HG02981 (cell line): ENCODE results near the gene RRM1.
"Not testable (repeated sequence)": the region's sequence is repeated elsewhere in the genome, so short reads cannot be mapped to it uniquely, and the experiment has no call there.

Experiments
- ATAC-seq: cut with Tn5 transposase; IDR thresholded peaks from one replicate; pipeline ENCODE4 v1.9.1; 2021; ENCODE audit warnings: mild to moderate bottlenecking, moderate library complexity; ENCODE audit not compliant: unreplicated experiment

Gene RRM1

DNA sequence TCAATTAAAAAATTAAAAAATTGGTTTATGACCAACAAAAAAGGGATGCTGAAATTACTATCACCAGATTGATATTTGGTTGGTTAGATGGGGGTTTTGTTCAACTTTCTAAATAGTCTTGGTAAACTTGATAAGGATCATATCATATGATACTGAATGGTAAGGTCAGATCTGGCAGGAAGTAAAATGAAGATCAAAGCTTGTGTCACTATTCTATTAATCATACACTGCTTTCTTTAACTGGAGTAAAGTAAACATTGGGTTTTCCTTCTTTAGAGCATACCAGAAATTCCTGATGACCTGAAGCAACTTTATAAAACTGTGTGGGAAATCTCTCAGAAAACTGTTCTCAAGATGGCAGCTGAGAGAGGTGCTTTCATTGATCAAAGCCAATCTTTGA, 40.2 kb downstream of the RRM1 start:
- ATAC-seq: no peak

DNA sequence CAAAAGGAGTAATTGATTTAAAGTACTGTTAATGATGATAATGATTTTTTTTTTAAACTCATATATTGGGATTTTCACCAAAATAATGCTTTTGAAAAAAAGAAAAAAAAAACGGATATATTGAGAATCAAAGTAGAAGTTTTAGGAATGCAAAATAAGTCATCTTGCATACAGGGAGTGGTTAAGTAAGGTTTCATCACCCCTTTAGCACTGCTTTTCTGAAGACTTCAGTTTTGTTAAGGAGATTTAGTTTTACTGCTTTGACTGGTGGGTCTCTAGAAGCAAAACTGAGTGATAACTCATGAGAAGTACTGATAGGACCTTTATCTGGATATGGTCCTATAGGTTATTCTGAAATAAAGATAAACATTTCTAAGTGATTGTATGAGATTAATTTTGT, 43.9 kb downstream of the RRM1 start:
- no peak for ATAC-seq

DNA sequence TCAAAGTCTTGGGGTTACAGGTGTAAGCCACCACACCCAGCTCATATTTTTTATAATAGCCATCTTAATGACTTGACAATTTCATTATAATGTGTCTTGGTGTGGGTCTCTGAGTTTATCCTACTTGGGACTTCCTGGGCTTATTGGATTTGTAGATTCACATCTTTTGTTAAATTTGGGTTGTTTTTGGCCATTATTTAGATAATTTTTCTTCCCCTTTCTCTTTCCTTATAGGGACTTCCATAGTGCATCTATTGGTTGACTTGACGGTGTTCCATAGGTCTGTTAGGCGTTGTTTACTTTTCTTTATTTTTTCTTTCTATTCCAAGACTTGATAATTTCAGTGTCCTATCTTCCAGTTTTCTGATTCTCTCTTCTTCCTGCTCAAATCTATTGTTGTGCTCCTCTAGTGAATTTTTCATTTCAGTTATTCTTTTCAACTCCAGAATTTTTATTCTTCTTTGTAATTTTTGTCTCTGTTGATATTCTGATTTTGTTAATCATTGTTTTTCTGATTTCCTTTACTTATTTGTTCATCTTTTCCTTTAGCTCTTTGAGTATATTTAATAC, 45.6 kb downstream of the RRM1 start:
- ATAC-seq: no peak

DNA sequence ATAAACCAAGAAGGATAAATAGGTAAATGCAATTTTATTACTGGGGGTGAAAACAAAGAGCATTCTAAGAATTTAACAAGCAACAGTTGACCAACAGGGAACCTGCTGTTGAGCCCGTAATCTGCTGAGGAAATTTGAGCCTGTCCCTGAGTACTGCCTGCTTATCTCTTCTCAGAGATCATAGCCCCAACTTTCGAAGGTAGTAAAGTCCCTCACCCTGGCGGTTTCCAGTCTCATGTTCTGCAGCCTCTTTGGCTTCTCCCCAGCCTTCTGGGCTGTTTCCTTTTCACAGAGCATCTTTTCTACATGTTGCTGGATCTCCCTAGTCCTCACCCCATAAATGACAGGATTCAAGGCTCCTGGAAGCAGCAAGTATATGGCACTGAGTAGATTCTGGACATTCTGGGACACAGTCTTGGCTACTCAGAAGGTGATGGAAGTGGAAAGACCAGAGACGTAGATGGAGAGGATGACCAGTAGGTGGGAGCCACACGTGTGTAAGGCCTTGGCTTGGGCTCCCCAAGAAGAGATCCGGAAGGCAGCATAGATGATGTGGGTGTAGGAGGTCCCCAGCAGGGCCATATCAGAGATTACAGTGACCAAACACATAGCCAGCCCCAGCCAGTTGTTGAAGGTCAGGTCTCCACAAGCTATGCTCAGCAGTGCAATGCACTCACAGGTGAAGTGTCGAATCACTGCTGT, 51.6 kb downstream of the RRM1 start:
- no peak for ATAC-seq

DNA sequence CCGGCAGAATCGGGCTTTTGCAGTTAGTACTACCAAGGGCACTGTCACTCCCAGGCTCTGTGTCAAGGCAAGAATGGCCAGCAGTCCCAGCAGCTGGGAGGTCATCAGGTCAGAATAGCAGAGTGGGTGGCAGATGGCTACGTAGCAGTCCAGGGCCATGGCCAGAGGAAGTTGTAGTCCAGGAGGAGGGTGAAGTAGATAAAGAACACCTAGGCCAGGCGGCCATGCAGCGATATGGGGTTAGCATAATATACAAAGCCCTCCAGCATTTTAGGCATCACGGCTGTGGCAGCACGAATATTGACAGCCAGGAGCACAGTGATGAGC, 52.1 kb downstream of the RRM1 start:
- ATAC-seq: no peak

DNA sequence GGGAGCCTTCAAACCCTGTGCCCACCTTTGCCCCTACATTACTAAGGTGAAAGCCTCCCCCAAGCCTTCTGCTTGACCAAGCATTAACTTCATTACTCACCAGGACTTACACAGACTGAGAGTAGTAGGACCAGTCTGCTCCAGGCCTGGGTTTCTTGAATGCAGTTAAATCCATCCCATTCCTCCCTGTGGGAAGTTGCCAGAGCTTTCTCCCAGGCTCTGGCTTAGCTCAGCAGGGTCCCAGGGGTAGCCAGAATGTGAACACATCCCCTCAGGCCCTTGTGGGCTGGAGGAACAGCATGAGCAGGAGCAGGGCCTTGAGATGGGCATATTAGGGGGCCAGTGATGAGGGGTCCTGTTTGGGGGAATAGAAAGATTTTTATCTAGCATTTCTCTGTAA, 59.9 kb downstream of the RRM1 start:
- ATAC-seq: no peak

DNA sequence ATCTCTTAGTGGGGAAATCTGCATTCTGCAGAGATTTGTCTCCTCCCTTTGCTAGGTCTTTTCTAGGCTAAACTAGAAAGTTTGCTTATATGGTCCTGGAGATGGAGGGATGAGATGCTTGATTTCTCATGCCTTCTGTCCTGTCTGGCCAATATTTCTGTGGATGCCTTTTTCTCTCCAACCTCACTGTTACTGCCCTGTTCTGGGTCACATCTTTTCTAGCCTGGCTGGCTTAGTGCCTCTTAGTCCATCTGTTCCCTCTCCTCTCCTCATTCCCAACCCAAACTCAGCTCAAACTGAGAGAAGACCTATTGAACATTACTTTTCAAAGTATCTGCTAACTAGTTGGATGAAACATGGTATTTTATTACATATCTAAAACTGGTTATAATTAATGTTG, 62.0 kb downstream of the RRM1 start:
- no peak for ATAC-seq

DNA sequence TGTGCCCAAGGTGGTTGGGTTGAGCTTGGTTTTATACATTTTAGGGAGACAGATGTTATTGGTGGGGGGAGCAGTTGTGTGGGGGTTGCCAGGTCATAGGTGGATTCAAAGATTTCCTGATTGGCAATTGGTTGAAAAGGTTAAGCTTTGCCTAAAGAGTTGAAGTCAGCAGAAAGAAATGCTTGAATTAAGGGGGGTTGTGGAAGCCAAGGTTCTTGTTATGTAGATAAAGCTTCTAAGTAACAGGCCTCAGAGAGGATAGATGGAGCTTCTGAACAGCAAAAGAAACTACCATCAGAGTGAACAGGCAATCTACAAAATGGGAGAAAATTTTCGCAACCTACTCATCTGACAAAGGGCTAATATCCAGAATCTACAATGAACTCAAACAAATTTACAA, 64.2 kb downstream of the RRM1 start:
- ATAC-seq: not testable (repeated sequence)

DNA sequence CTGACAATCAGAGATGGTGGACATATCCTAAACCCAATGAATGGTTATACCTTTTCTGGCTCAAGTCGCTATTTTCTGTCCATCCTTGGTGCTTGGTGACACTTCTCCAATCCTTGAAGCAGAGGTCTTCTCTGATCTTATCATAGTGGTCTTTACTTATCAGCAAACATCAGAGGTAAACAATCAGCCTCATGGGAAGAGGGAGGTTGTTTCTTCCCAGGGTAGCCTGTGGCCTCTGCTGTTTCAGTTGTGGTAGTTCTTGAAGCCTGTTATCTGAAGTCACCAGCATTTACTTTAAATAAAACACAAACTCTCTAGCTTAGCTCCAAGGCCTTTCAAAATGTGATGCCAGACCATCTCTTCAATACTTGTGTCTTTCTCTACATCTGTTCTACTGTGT, 66.7 kb downstream of the RRM1 start:
- ATAC-seq: no peak

DNA sequence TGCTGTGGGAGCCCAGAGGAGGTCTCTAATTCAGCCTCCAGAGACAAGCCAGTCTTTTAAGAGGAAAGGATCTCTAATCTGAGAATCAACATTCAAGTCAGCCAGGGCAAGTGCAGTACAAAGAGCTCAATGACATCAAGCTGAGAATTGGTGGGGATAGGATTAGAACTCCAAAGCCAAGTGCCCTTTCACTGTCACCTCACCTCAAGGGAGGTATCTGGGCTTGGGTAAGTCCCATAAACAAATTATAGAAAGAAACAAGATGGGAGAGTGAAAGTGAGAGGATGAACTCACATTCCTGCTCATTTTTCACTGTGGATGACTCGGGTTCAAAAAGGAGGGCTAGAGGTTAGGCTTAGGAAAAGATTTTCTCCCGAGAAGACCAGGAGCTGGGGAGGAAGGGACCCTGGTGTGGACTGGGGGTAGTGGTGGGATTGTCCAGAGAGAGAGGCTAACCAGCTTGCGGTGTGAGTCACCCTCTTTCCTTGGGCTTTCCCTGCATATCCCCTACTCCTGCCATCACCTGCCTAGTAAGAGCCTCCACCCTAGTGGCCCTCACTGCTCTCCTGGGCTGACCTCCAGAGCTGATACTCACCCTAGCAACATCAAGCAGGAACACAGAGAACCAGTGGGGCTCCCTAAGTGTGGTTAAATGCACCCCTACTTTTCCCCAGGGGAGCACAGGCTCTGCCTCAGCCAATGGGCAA, 70.4 kb downstream of the RRM1 start:
- ATAC-seq: no peak

DNA sequence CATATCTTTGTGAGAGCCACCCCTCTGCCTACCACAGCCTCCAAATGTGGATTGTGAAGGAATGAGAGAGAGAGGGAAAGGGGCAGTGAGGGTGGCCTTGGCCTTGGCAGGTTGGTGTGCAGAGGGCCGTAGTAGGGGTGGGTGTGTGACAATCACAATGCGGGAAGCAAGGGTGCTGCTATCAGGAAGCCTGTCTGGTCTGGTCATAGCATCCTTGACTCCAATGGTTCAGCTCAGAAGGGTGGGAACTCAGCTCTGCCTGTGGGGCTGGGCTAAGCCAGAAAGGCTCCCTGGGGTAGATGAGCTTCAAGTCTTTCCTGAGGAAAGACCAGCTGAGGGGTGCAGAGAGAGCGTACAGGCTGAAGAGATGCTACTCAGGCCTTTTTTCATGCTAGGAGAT, 72.7 kb downstream of the RRM1 start:
- no peak for ATAC-seq

DNA sequence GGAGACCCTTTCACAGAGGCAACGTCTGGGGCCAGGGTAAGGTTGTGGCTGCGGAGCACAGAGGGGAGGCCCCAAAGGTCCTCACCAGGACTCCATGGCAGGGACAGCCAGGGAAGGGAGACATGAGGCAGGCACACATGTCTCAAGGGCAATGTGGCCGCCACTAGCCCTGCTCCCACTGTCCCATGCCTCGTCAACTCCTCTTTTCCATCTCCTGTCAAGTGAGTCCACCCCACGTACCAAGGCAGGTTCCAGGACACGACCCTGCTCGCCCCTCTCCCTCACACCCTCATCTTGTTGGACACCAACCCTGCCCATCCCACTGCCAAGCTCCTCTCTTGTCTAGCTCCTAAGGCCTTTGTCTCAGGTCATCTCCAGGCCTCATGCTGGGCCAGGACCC, 73.2 kb downstream of the RRM1 start:
- no peak for ATAC-seq

DNA sequence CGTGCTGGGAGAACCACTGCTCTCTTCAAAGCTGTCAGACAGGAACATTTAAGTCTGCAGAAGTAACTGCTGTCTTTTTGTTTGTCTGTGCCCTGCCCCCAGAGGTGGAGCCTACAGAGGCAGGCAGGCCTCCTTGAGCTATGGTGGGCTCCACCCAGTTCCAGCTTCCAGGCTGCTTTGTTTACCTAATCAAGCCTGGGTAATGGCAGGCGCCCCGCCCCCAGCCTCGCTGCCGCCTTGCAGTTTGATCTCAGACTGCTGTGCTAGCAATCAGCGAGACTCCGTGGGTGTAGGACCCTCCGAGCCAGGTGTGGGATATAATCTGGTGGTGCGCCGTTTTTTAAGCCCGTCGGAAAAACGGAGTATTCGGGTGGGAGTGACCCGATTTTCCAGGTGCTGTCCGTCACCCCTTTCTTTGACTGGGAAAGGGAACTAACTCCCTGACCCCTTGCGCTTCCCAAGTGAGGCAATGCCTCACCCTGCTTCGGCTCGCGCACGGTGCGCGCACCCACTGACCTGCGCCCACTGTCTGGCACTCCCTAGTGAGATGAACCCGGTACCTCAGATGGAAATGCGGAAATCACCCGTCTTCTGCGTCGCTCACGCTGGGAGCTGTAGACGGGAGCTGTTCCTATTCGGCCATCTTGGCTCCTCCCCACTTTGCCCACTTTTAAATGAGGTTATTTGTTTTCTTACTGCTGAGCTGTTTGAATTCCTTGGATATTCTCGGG, 81.2 kb downstream of the RRM1 start:
- ATAC-seq: not testable (repeated sequence)

DNA sequence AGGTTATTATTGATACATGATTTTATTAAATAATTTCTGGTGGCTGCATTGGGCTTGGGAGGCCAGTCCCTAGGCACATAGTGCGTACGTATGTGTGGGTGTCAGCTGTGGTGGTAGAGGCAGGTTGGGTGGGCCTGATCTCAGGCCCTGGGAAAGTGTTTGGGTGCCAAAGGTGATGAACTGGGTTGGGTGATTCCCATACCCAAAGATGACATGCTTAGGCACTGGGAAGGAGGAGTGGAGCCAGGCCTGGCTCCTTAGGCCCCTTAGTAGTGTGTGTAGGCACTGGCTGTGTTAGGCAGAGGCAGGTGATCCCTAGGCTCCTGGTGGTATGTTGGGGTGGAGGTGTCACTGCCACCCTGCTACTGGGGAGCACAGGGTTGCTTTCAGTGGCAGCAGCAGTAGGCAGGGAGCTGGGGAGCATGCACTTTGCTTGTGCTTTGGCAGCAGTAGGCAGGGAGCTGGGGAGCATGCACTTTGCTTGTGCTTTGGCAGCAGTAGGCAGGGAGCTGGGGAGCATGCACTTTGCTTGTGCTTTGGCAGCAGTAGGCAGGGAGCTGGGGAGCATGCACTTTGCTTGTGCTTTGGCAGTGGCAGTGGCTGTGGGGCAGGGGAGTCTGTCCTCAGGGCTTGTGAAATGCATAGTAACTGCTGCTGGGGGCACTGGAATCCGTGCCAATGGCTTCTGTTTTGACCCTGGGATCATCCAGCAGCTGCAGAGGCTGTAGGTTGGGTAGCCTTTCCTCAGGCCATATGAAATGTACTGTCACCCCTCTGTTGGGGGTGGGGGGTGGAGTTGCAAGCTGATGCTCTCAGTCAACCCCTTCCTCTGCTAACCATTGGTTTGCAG, 84.4 kb downstream of the RRM1 start:
- ATAC-seq: no peak

DNA sequence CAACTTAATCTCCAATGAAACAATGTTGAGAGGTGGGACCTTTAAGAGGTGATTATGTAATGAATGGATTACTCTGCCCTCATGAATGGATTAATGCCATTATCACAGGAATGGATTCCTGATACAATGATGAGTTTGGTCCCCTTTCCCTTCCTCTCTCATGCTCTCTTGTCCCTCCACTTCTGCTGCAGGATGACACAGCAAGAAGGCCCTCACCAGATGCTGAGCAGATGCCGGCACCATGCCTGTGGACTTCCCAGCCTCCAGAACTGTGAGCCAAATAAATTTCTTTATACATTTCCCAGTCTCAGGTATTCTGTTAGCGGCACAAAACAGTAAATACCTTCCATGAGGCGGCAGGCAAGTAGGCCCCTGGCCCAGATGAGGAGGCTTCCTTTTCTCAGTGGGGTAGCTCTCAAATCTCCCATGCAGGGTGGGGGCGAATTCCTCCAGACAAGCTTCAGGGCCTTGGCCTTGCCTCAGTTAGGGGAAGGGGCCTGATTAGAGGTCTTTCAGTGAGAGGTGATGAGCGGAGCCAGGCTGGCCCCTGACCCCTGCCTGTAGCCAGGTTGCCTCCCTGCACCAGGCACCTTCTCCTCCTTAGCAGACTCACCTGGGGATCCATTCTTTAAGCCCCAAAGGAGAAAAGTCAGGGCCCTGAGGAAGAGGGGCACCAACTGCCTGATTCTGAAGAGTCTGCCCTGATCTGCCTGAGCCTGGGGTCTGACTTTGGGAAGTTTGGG, 86.0 kb downstream of the RRM1 start:
- no peak for ATAC-seq

DNA sequence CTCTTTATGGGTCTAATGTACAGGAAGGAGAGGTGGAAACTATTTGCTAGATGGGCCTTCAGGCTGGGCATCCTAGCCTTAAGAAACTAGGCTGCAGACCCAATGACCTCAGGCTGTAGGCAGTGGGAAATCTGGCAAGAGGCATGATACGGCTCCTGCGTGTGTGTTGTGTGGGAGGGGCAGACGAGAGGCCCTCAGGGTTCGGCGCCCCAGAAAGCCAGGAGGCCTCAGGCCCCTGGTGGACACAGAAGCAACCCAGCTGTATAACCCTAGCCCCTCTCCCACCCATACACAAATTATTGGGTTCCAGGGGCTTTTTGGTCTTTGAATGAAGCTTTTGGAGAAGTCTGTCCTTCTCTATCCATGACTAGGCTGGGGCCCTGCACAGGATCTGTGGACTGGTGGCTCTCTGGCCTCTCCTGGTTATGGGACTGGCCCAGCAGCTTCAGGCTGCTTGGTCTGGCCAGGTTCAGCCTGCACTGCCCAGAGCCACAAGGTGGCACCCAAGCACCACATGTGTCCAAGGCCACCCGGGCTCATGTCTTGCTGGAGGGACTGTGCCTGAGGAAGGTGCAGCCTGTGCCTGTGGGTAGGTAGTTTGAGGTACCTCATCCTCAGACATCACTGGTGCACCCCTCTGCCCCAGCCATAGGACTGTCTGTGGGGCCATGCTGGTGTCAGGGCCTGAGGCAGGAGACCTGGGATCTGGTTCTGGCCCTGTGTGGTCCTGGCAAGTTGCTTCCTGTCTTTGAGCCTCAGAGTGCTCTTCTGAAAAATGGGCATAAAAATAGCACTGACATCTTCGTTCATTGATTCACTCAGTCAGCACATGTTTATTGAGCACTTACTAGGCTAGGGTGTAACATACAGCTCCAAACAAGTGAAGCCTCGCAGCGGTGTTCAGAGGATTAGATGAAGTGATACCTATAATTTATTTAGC, 87.5 kb downstream of the RRM1 start:
- ATAC-seq: peak; percentile 43

DNA sequence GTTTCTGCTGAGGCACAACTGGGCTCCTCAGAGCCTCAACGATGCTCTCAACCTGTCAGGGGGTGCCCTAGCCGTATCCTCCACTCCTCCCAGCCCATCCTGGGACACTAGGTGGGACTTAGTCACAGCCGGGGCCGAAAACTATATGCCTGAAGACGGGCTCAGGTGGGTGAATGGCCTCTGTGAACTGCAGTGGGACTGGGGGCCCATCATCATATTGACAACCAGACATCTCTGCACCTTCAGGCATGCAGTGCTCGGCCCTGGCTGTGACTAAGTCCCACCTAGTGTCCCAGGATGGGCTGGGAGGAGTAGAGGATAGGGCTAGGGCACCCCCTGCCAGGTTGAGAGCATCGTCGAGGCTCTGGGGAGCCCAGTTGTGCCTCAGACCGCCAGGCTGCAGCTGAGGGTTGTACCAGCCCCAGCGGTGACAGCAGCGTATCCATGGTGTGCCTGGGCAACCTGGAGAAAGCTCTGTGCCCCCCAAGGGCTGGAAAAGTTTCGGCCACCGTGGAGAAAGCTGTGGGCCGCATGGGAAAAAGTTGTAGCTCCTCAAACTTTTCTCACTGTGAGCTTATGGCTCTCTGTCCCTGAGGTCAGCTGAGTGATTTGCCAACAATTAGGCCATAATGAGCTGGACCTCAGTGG, 88.9 kb downstream of the RRM1 start:
- ATAC-seq: no peak

DNA sequence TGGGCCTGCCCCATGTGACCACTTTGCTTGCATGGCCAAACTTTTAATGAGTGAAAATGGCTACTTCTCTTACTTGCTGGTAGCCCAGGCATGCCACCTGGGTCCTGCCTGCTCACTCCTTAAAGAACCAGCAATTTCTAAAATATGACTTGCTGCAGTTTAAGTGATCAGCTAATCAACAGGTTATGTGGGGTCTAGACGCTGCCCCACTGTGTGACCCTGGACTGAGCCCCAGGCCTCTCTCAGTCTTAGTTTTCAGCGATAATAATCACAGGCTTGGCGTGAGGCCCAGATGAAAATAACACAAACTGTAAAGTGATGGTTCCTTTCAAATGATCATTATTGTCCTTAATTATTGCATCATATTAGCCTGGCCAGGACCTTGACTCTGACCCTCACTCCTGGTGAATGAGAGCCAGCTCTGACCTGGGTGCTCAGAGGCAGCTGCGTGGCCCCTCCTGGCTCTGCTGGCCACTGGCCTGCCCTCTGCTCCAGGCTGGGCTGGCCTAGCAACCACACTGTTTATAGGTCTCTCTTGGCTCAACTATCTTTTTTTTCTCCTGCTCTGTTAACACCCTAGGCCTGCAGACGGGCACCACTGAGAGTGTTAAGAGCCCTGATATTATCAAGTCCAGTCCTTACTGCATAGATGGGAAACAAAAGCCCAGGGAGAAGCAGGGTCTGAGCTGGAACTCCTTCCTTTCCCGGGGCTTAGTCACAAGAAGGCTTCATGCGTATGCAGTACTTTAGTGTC, 89.7 kb downstream of the RRM1 start:
- no peak for ATAC-seq
